HCT116 (cell line): ENCODE measurements around the gene MAPK1IP1L. TPM values are rescaled to one million over a fixed set of nuclear protein-coding genes. Genes with fewer than 3 reads are reported as not detected.

Experiments used
- ATAC-seq: fragments of 200-7000 bp; cut with Tn5 transposase; 2 replicates; pipeline ENCODE4 v1.9.1; 2020; ENCODE audit warnings: mild to moderate bottlenecking, moderate library complexity
- BruUV-seq: library from RNA; stranded (reverse); fragments of 400-500 nt; replicated peaks from 2 replicates; lab custom pipeline; 2021; lab: Mats Ljungman, UMichigan
- CTCF ChIA-PET: fragments of 300-600 bp; sonication (Branson Sonifier 250); formaldehyde crosslinking; loops from one replicate; lab custom pipeline; 2021; ENCODE audit warnings: antibody characterized with exemption; lab: Charles Lee
- POLR2A ChIA-PET: fragments of 300-600, 350-600 bp; sonication (Branson Sonifier 250); formaldehyde crosslinking; loops from one replicate; lab custom pipeline; 2021; ENCODE audit warnings: antibody characterized with exemption; lab: Charles Lee
- RAD21 ChIA-PET, 2 experiments: fragments of 300-600 bp; sonication (Branson Sonifier 250); formaldehyde crosslinking; loops; one replicate each; lab custom pipeline; 2023; ENCODE audit warnings: low total read pairs in 2 of 2; ENCODE audit not compliant: uncharacterized antibody in 2 of 2, unreplicated experiment in 2 of 2, low non-redundant PET in 1 of 2; lab: Charles Lee
- DNase-seq: peaks from one replicate; pipeline ENCODE4 v3.0.0-alpha.2; 2010; ENCODE audit warnings: low read depth, low spot score
- H2AFZ ChIP-seq: fragments of 200-600 bp; shearing (Covaris generic), sonication (generic); 2 replicates; pipeline ENCODE4 v1.6.1; 2017; ENCODE audit warnings: low read depth, mixed run types, mixed read lengths, antibody characterized with exemption, low read length; ENCODE audit not compliant: poor library complexity, severe bottlenecking
- H3K27ac ChIP-seq: 2 replicates; pipeline ENCODE4 v1.5.1; 2012; ENCODE audit warnings: low read depth, low read length
- H3K27me3 ChIP-seq: fragments of 200-600 bp; sonication (generic); 2 replicates; pipeline ENCODE4 v1.6.1; 2016; ENCODE audit warnings: mixed run types, low read length, mixed read lengths; ENCODE audit not compliant: insufficient read depth
- H3K36me3 ChIP-seq, 2 experiments: fragments of 200-500 bp in 1 of 2; fragments of 200-600 bp in 1 of 2; sonication (Bioruptor generic) in 1 of 2; sonication (generic) in 1 of 2; 2 replicates each; pipeline versions ENCODE4 v1.5.1 to v1.6.1; 2014 to 2016; ENCODE audit warnings: low read length in 2 of 2, inconsistent platforms in 1 of 2, mixed read lengths in 1 of 2, mixed run types in 1 of 2; ENCODE audit not compliant: insufficient read depth in 2 of 2, control insufficient read depth in 1 of 2
- H3K4me1 ChIP-seq, 2 experiments: fragments of 200-600 bp in 1 of 2; sonication (generic) in 1 of 2; 2 replicates each; pipeline versions ENCODE4 v1.5.1 to v1.6.1; 2012 to 2017; ENCODE audit warnings: low read length in 2 of 2, inconsistent platforms in 1 of 2, mild to moderate bottlenecking in 1 of 2, mixed read lengths in 1 of 2, mixed run types in 1 of 2, moderate library complexity in 1 of 2; ENCODE audit not compliant: insufficient read depth in 2 of 2, control insufficient read depth in 1 of 2
- H3K4me2 ChIP-seq: fragments of 200-600 bp; sonication (generic); 2 replicates; pipeline ENCODE4 v1.6.1; 2017; ENCODE audit warnings: mixed run types, low read length, mixed read lengths
- H3K4me3 ChIP-seq, 2 experiments: fragments of 200-600 bp in 1 of 2; sonication (generic) in 1 of 2; replicated peaks in 1 of 2; 2 replicates each; pipeline ENCODE4 v1.5.1; 2011 to 2016; ENCODE audit warnings: low read length in 2 of 2, control low read depth in 1 of 2, low read depth in 1 of 2, mild to moderate bottlenecking in 1 of 2, mixed read lengths in 1 of 2, mixed run types in 1 of 2
- H3K79me2 ChIP-seq: fragments of 200-600 bp; sonication (generic); 2 replicates; pipeline ENCODE4 v1.6.1; 2017; ENCODE audit warnings: mild to moderate bottlenecking, mixed run types, low read length, moderate library complexity, mixed read lengths; ENCODE audit not compliant: insufficient read depth
- H3K9ac ChIP-seq: fragments of 200-600 bp; sonication (generic); 2 replicates; pipeline ENCODE4 v1.6.1; 2016; ENCODE audit warnings: low read length, mixed read lengths
- H3K9me2 ChIP-seq: fragments of 200-600 bp; sonication (generic), shearing (Covaris generic); 2 replicates; pipeline ENCODE4 v1.6.1; 2017; ENCODE audit warnings: mixed run types, mild to moderate bottlenecking, moderate library complexity; ENCODE audit not compliant: insufficient read depth
- H3K9me3 ChIP-seq, 2 experiments: fragments of 200-500 bp in 1 of 2; fragments of 200-600 bp in 1 of 2; sonication (Bioruptor generic) in 1 of 2; sonication (generic) in 1 of 2; 2 replicates each; pipeline ENCODE4 v1.6.1; 2014 to 2017; ENCODE audit warnings: low read length in 2 of 2, mixed read lengths in 2 of 2, inconsistent platforms in 1 of 2, low read depth in 1 of 2, mild to moderate bottlenecking in 1 of 2, mixed run types in 1 of 2, moderate library complexity in 1 of 2; ENCODE audit not compliant: control insufficient read depth in 1 of 2, insufficient read depth in 1 of 2
- H4K20me1 ChIP-seq: fragments of 200-600 bp; sonication (generic), shearing (Covaris generic); 2 replicates; pipeline ENCODE4 v1.6.1; 2017; ENCODE audit warnings: mixed run types, mild to moderate bottlenecking, moderate library complexity; ENCODE audit not compliant: insufficient read depth
- CBX3 ChIP-seq: IDR thresholded peaks from 2 replicates; pipeline ENCODE4 v1.6.1; 2012; ENCODE audit warnings: low read depth
- TCF7L2 ChIP-seq: IDR thresholded peaks from 2 replicates; pipeline ENCODE4 v1.7.0; 2011; ENCODE audit warnings: borderline replicate concordance, inconsistent platforms; ENCODE audit not compliant: insufficient read depth, insufficient read length; ENCODE audit errors: extremely low read depth
- YY1 ChIP-seq: IDR thresholded peaks from 2 replicates; pipeline ENCODE4 v1.6.1; 2011; ENCODE audit warnings: low read length, low read depth, moderate library complexity, mild to moderate bottlenecking; ENCODE audit not compliant: insufficient replicate concordance; ENCODE audit errors: extremely low read depth
- ZBTB33 ChIP-seq: IDR thresholded peaks from 2 replicates; pipeline ENCODE4 v1.6.1; 2011; ENCODE audit warnings: mild to moderate bottlenecking, low read length, moderate library complexity; ENCODE audit not compliant: insufficient replicate concordance; ENCODE audit errors: extremely low read depth
- intact Hi-C: fragments of 100-400 bp; cut with micrococcal nuclease; formaldehyde crosslinking; loops from 2 replicates; pipeline ENCODE4 v1.10.0; 2022
- total RNA-seq: library from RNA; stranded (reverse); gene quantifications from one replicate; pipeline ENCODE4 v1.2.1, GENCODE V29; 2021; ENCODE audit not compliant: unreplicated experiment

MAPK1IP1L gene
- total RNA-seq, 1 experiment from 2014 or later = 101 TPM

GRCh38 chr14:55103005-55103640 is 51.7 kb downstream of the MAPK1IP1L start:
- Histone ChIP-seq H3K27ac (peak overlapping the region; percentile 94), H3K9me2 (no peaks in the 10 kb centered on the region), H3K4me3 (peak overlapping the region; percentile 43 to 53), H3K4me1 (peaks cover 52 to 66% of the 10 kb centered on the region in 2 experiments), H3K36me3 (peaks cover 0 to 4% of the 10 kb centered on the region in 2 experiments; a peak in 1 of 4 replicates), H4K20me1 (no peaks in the 10 kb centered on the region), H3K9ac (peak overlapping the region; percentile 71), H3K27me3 (no peaks in the 10 kb centered on the region), H3K4me2 (peak overlapping the region; percentile 79), H3K79me2 (no peaks in the 10 kb centered on the region), H2AFZ (peak overlapping the region; percentile 7), H3K9me3 (peaks cover 3 to 12% of the 10 kb centered on the region in 2 experiments; a peak in 1 of 4 replicates)
- no TSS peak for BruUV-seq
- ATAC-seq = peak; percentile 83
- ChIA-PET CTCF (interaction anchor here (0.8 to 1.6 kb wide), 3 partner anchors 13 to 52 kb away, joined by 3 to 6 read pairs (median 4); partner anchors contain the start of gene MAPK1IP1L), POLR2A (interaction anchor here (0.7 to 2.5 kb wide), 13 partner anchors 8 to 325 kb away, joined by 3 to 17 read pairs (median 4); partner anchors contain the start of genes LGALS3, SOCS4 and WDHD1), RAD21 (interaction anchor here in 1 of 2 experiments (1.2 kb wide), 1 partner anchor 11 kb away, joined by 3 read pairs; no protein-coding TSS in a partner anchor)
- peak; percentile 97 for DNase-seq
- TF ChIP-seq ZBTB33 (peak; percentile 78), TCF7L2 (peak; percentile 74), YY1 (peak; percentile 84), CBX3 (no peak)
- intact Hi-C loops = loop anchor here (2.0 kb wide), 1 partner anchor 26 kb away; the partner anchor contains the start of gene LGALS3
